Spleen (tissue), 7 donors: Measurements from ENCODE around the gene C10orf90.

Experiments used
- CTCF ChIP-seq, 11 experiments: fragments of 200-600 bp in 7 of 11; fragments of 450-650 bp in 4 of 11; sonication (generic) in 4 of 11; IDR thresholded peaks in 8 of 11; conservative IDR thresholded peaks in 3 of 11; 1 replicate in 7 of 11; 2 replicates in 4 of 11; pipeline versions ENCODE4 v1.4.0 to v1.8.0; 2016 to 2021; ENCODE audit warnings: antibody characterized with exemption in 11 of 11, inconsistent platforms in 4 of 11, mild to moderate bottlenecking in 1 of 11
- POLR2AphosphoS5 ChIP-seq, 3 donors: sonication (generic); formaldehyde crosslinking; IDR thresholded peaks; one replicate each; pipeline ENCODE4 v1.5.1; 2017; ENCODE audit warnings: antibody characterized with exemption in 3 of 3
- donor health status: DM: no; HTN: no; CAD: no; lungs with moderate emphysema.
- donor health status: DM: no; HTN: no; CAD: no.
- donor health status: DM: no; HTN: no; CAD: no.

GRCh38 chr10:126640401-126640800 lies 30.1 kb downstream of the C10orf90 start:
- TF ChIP-seq CTCF (IDR thresholded peaks at IDR 0.05 in 8 of 11, conservative IDR thresholded peaks at IDR 0.05 in 3 of 11) (no peak), POLR2AphosphoS5 (IDR thresholded peaks at IDR 0.05) (no peak)
